ENCODE results near the gene FCGR2B.
A peak's percentile ranks its signal among the peaks of the same experiment; 100 is the strongest.
"Not testable (repeated sequence)": the region's sequence is repeated elsewhere in the genome, so short reads cannot be mapped to it uniquely, and the experiment has no call there.

FCGR2B gene

DNA sequence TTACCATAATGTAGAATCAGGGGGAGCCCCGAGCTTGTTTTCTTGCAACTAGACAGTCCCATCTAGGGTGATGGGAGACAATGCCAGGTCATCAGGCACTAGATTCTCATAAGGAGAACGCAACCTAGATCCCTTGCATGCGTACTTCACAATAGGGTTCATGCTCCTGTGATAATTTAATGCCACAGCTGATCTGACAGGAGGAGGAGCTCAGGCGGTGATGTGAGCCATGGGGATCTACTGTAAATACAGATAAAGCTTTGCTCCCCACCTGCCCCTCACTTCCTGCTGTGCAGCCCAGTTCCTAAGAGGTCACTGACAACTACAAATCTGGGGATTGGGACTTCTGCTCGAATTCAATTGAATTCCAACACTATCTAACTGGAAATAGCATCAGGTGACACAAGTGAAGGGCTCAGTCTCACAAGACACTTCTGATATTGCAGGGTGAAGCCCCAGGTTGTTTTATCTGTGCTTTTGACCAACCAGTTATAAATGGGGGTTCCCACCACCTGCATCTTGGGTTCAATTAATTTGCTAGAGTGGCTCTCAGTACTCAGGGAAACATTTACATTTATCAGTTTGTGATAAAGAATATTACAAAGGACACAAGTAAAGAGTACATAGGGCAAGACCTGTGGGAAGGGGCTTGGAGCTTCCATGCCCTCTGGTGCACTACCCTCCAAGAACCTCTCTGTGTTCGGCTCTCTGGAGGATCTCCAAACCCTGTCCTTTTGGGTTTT lies 24.5 kb upstream of the FCGR2B start:
- H3K4me3 ChIP-seq (ENCODE audit: low read depth, low read length); DNase-seq (ENCODE audit: low read depth, low spot score): not testable (repeated sequence)
- in situ Hi-C loops (cut with HindIII; ENCODE audit: low sequenced_read_pairs): loop anchor here (25.0 kb wide), 1 partner anchor 99 kb away; the partner anchor contains the start of gene DUSP12

DNA sequence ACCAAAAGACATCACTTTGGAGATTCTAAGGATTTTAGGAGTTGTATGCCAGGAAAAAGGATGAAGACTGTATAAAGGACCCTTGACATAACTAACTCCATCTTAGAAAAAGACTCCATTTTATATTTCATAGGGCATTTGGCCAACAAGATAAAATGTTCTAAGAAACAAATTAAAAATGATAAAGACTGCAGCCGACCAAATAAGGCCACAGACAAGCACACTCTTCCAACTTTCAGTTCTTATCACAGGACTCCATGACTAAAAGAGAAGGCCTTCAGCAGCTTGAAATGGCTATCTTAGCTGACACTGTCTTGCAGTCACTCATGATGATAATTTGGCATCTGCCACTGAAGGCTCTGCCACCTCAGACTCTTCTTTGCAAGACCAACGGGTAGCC lies 23.7 kb upstream of the FCGR2B start:
- in situ Hi-C loops (cut with HindIII; ENCODE audit: low sequenced_read_pairs): loop anchor here (25.0 kb wide), 1 partner anchor 98 kb away; the partner anchor contains the start of gene DUSP12
- not testable (repeated sequence) for H3K4me3 ChIP-seq (ENCODE audit: low read depth, low read length); DNase-seq (ENCODE audit: low read depth, low spot score)

DNA sequence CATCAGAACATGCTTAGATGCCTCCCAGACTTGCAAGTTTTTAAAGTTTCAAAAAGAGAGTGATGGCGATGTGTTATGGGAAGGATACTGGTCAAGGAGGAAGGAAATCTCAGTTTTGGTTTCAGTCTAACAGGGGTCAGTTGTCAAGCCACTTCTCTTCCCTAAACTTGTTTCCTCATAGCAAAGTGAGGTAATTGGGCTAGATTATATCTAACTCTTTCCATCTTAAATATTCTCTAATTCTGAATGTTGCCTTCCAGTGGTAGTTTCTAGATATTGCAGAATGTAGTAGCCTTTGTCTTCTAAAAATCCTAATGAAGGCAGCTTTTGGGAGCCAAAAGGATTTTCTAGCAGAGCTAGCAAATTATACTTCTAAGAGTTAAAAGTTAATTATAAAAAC lies 20.2 kb upstream of the FCGR2B start:
- in situ Hi-C loops (cut with HindIII; ENCODE audit: low sequenced_read_pairs): loop anchor here (25.0 kb wide), 1 partner anchor 95 kb away; the partner anchor contains the start of gene DUSP12
- H3K4me3 ChIP-seq (ENCODE audit: low read depth, low read length); DNase-seq (ENCODE audit: low read depth, low spot score): not testable (repeated sequence)

DNA sequence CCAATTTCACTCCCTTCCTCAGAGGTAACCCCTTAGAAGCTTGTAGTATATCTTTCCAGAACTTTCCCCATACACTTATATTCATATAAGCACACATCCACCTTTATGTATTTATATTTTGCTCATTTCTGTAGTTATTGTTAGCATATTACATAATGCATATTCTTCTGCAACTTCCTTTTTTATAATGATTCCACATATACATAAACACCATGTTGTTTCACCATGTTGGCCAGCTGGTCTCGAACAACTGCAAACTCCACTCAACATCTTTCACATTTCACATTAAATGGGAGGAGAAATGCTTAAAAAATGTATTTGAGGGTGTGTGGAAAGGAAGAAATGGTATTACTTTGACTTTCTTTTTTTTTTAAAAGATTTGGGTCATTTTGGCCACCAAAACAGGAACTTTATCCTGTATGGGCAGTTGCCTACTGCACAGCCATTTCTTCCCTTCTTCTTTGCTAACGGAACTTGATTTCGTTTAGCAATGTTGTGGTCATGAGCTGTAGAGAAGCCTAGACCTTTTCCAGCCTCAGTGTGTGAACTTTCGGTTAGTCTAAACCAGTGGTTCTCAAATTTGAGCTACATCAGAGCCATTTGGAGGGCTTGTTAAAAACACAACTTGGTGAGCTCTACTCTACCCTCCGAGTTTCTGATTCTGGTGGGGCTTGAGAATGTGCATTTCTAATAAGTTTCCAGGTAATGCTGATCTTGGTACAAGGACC lies 19.3 kb upstream of the FCGR2B start:
- H3K4me3 ChIP-seq (ENCODE audit: low read depth, low read length); DNase-seq (ENCODE audit: low read depth, low spot score): not testable (repeated sequence)
- in situ Hi-C loops (cut with HindIII; ENCODE audit: low sequenced_read_pairs): loop anchor here (25.0 kb wide), 1 partner anchor 94 kb away; the partner anchor contains the start of gene DUSP12

- not testable (repeated sequence) for H3K4me3 ChIP-seq (ENCODE audit: low read depth, low read length); DNase-seq (ENCODE audit: low read depth, low spot score)
- in situ Hi-C loops (cut with HindIII; ENCODE audit: low sequenced_read_pairs): loop anchor here (25.0 kb wide), 1 partner anchor 92 kb away; the partner anchor contains the start of gene DUSP12
Observed at GRCh38 chr1:161644855-161645254, 18.1 kb upstream of the FCGR2B start.

DNA sequence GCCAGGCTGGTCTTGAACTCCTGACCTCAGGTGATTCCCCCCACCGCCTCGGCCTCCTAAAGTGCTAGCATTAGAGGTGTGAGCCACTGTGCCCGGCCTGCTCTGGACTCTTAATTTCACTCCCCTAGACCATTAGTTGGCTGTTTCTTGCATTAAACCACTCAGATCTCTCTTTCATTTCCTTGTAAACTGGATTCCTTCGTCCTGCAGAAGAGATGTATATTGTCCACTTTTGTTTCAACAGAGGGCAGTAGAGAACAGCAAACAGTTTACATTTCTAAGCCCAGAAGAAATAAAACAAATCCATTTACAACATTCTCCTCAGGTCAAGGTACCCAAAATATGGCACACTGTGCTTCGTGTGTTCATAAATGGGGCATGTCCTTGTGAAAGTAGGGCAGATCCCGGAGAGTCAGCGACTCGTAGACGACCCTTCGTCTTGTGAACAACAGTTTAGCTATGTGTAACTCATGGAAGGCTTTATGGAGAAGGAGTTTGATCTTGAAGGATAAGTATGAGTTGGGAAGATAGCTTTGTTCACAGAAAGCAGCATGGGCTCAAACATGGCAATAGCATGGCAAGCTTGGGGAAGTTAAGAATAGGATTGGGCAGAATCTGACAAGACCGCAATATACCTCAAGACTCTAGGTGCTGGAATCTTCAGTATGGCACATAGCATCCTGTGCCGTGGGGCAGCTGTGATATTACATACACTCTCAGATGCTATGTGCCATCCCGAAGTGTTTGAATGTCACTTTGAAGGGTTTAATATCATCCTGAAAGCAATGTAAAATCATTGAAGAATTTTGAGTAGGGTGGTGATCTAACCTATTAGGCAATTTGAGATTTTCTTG lies 15.2 kb upstream of the FCGR2B start:
- in situ Hi-C loops (cut with HindIII; ENCODE audit: low sequenced_read_pairs): loop anchor here (25.0 kb wide), 1 partner anchor 90 kb away; the partner anchor contains the start of gene DUSP12
- DNase-seq (ENCODE audit: low read depth, low spot score): peak; percentile 61
- TF ChIP-seq, protein P1, sequence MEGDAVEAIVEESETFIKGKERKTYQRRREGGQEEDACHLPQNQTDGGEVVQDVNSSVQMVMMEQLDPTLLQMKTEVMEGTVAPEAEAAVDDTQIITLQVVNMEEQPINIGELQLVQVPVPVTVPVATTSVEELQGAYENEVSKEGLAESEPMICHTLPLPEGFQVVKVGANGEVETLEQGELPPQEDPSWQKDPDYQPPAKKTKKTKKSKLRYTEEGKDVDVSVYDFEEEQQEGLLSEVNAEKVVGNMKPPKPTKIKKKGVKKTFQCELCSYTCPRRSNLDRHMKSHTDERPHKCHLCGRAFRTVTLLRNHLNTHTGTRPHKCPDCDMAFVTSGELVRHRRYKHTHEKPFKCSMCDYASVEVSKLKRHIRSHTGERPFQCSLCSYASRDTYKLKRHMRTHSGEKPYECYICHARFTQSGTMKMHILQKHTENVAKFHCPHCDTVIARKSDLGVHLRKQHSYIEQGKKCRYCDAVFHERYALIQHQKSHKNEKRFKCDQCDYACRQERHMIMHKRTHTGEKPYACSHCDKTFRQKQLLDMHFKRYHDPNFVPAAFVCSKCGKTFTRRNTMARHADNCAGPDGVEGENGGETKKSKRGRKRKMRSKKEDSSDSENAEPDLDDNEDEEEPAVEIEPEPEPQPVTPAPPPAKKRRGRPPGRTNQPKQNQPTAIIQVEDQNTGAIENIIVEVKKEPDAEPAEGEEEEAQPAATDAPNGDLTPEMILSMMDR (IDR thresholded peaks at IDR 0.05; ENCODE audit: low read depth, low read length): peak; percentile 48
- not testable (repeated sequence) for H3K4me3 ChIP-seq (ENCODE audit: low read depth, low read length)

DNA sequence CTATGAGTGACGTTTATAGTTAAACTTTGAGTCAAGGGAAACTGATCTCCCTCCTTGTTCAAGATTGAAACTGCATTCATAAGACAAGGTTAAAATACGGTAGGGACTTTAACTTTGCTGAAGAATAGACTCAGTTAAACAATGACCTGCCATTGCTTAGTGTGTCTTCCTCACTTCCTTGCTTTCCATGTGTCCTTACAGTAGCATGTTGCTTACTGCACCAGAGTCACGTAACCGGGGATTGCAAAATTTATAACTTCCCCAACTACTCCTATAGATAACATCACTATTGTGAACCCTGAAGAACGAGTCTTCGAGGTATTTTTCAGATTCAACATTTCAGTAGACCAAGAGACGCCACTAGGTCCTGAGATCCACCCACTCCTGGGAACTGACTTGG lies 9.4 kb upstream of the FCGR2B start:
- DNase-seq (ENCODE audit: low read depth, low spot score); in situ Hi-C loops (cut with HindIII; ENCODE audit: low sequenced_read_pairs); H3K4me3 ChIP-seq (ENCODE audit: low read depth, low read length): not testable (repeated sequence)

- H3K4me3 ChIP-seq (ENCODE audit: low read depth, low read length); DNase-seq (ENCODE audit: low read depth, low spot score); in situ Hi-C loops (cut with HindIII; ENCODE audit: low sequenced_read_pairs): not testable (repeated sequence)
Observed at GRCh38 chr1:161653971-161654370, 9.0 kb upstream of the FCGR2B start.

- H3K4me3 ChIP-seq (ENCODE audit: low read depth, low read length); DNase-seq (ENCODE audit: low read depth, low spot score); in situ Hi-C loops (cut with HindIII; ENCODE audit: low sequenced_read_pairs): not testable (repeated sequence)
Observed at GRCh38 chr1:161658524-161658923, 4.4 kb upstream of the FCGR2B start.

GRCh38 chr1:161661660-161662311 lies 1.2 kb upstream of the FCGR2B start:
- DNase-seq (ENCODE audit: low read depth, low spot score); H3K4me3 ChIP-seq (ENCODE audit: low read depth, low read length); in situ Hi-C loops (cut with HindIII; ENCODE audit: low sequenced_read_pairs): not testable (repeated sequence)

GRCh38 chr1:161663569-161663968 lies 626 bp downstream of the FCGR2B start:
- H3K4me3 ChIP-seq (ENCODE audit: low read depth, low read length); DNase-seq (ENCODE audit: low read depth, low spot score); in situ Hi-C loops (cut with HindIII; ENCODE audit: low sequenced_read_pairs): not testable (repeated sequence)

- in situ Hi-C loops (cut with HindIII; ENCODE audit: low sequenced_read_pairs); H3K4me3 ChIP-seq (ENCODE audit: low read depth, low read length); DNase-seq (ENCODE audit: low read depth, low spot score): not testable (repeated sequence)
Observed at GRCh38 chr1:161664689-161665088, 1.7 kb downstream of the FCGR2B start.

GRCh38 chr1:161671045-161672020 lies 8.4 kb downstream of the FCGR2B start:
- DNase-seq (ENCODE audit: low read depth, low spot score); H3K4me3 ChIP-seq (ENCODE audit: low read depth, low read length); in situ Hi-C loops (cut with HindIII; ENCODE audit: low sequenced_read_pairs): not testable (repeated sequence)

DNA sequence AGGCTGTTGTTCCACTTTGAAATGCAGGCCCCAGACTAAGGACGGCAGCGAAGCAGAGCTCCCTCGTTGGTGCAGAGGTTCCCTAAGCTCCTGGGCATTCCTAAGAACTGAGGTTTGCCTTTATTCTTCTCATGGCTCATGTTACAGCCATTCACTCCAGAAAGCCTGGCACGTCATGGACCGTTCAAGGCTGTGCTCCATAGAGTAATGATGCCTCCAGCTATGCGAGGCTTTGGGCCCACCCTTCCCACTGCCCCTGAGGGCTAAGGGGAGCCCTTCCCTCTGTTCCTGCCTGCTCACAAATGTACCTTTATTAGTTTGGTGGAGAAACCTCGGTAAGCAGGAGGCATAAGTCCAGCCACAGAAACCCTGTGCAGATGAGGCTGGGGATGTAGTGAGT lies 10.5 kb downstream of the FCGR2B start:
- in situ Hi-C loops (cut with HindIII; ENCODE audit: low sequenced_read_pairs); H3K4me3 ChIP-seq (ENCODE audit: low read depth, low read length); DNase-seq (ENCODE audit: low read depth, low spot score): not testable (repeated sequence)
